WTC11 (cell line): ENCODE data around the gene INTS6L. TPM values are rescaled to one million over a fixed set of nuclear protein-coding genes. Genes with fewer than 3 reads are reported as not detected.
A peak's percentile ranks its signal among the peaks of the same experiment; 100 is the strongest.

ENCODE experiments used
- ATAC-seq: fragments of 200-7000 bp; cut with Tn5 transposase; 2 replicates; pipeline ENCODE4 v1.10.0; 2021; ENCODE audit warnings: mild to moderate bottlenecking, moderate library complexity
- CTCF ChIA-PET: fragments of 300-600 bp; sonication (Branson Sonifier 250); formaldehyde crosslinking; loops from one replicate; lab custom pipeline; 2021; ENCODE audit warnings: antibody characterized with exemption; lab: Charles Lee
- POLR2A ChIA-PET: fragments of 350-600 bp; sonication (Branson Sonifier 250); formaldehyde crosslinking; loops from one replicate; lab custom pipeline; 2021; ENCODE audit warnings: antibody characterized with exemption; lab: Charles Lee
- DNase-seq: peaks from one replicate; pipeline ENCODE4 v3.0.0; 2021; ENCODE audit warnings: low spot score
- H3K27ac Mint-ChIP-seq: 2 replicates; pipeline ENCODE4 v1.8.0; 2021; ENCODE audit warnings: mixed read lengths
- H3K27me3 Mint-ChIP-seq: 2 replicates; pipeline ENCODE4 v1.8.0; 2021; ENCODE audit warnings: low read depth, mild to moderate bottlenecking, moderate library complexity, mixed read lengths
- H3K36me3 Mint-ChIP-seq: 2 replicates; pipeline ENCODE4 v1.8.0; 2021; ENCODE audit warnings: mixed read lengths
- H3K4me1 Mint-ChIP-seq: 2 replicates; pipeline ENCODE4 v1.8.0; 2022; ENCODE audit warnings: mixed read lengths
- H3K4me3 Mint-ChIP-seq: 2 replicates; pipeline ENCODE4 v1.8.0; 2021; ENCODE audit warnings: mild to moderate bottlenecking, moderate library complexity, mixed read lengths
- H3K9me3 Mint-ChIP-seq: 2 replicates; pipeline ENCODE4 v1.8.0; 2021; ENCODE audit warnings: mixed read lengths
- ATF2 ChIP-seq: sonication (generic); formaldehyde crosslinking; IDR thresholded peaks from 2 replicates; pipeline ENCODE4 v1.8.1; 2022; ENCODE audit warnings: low read depth, missing genetic modification reagents, borderline replicate concordance
- ATF6 ChIP-seq: sonication (generic); formaldehyde crosslinking; IDR thresholded peaks from 2 replicates; pipeline ENCODE4 v1.8.1; 2023; ENCODE audit warnings: mild to moderate bottlenecking, missing genetic modification reagents
- CREB1 ChIP-seq: sonication (generic); formaldehyde crosslinking; IDR thresholded peaks from 2 replicates; pipeline ENCODE4 v1.8.0; 2023; ENCODE audit warnings: mild to moderate bottlenecking, missing genetic modification reagents
- EMX1 ChIP-seq: fragments of 250-450 bp; sonication (Bioruptor Pico); IDR thresholded peaks from 2 replicates; pipeline ENCODE4 v1.8.0; 2021; ENCODE audit warnings: mild to moderate bottlenecking
- ERG ChIP-seq: fragments of 250-450 bp; sonication (Bioruptor Pico); IDR thresholded peaks from 2 replicates; pipeline ENCODE4 v1.8.0; 2021; ENCODE audit warnings: mild to moderate bottlenecking
- ETV6 ChIP-seq: sonication (generic); formaldehyde crosslinking; IDR thresholded peaks from 2 replicates; pipeline ENCODE4 v1.8.1; 2022; ENCODE audit warnings: mild to moderate bottlenecking, missing genetic modification reagents
- MXD4 ChIP-seq: fragments of 250-450 bp; sonication (Bioruptor Pico); IDR thresholded peaks from 2 replicates; pipeline ENCODE4 v1.8.0; 2021; ENCODE audit warnings: mild to moderate bottlenecking, moderate library complexity, borderline replicate concordance
- MYBL2 ChIP-seq: sonication (generic); formaldehyde crosslinking; IDR thresholded peaks from 2 replicates; pipeline ENCODE4 v1.8.1; 2023; ENCODE audit warnings: mild to moderate bottlenecking, moderate library complexity, missing genetic modification reagents
- NFATC4 ChIP-seq: fragments of 250-450 bp; sonication (Bioruptor Pico); IDR thresholded peaks from 2 replicates; pipeline ENCODE4 v1.9.0; 2021; ENCODE audit warnings: mild to moderate bottlenecking
- NR3C1 ChIP-seq: sonication (generic); formaldehyde crosslinking; conservative IDR thresholded peaks from 2 replicates; pipeline ENCODE4 v1.8.1; 2023; ENCODE audit warnings: low read depth, mild to moderate bottlenecking, missing genetic modification reagents
- PRDM15 ChIP-seq: sonication (generic); formaldehyde crosslinking; IDR thresholded peaks from 2 replicates; pipeline ENCODE4 v1.8.0; 2022; ENCODE audit warnings: missing genetic modification reagents
- SMAD3 ChIP-seq: sonication (generic); formaldehyde crosslinking; IDR thresholded peaks from 2 replicates; pipeline ENCODE4 v1.8.0; 2022; ENCODE audit warnings: missing genetic modification reagents, mild to moderate bottlenecking, borderline replicate concordance
- SP1 ChIP-seq: sonication (generic); formaldehyde crosslinking; conservative IDR thresholded peaks from 2 replicates; pipeline ENCODE4 v1.8.1; 2022; ENCODE audit warnings: missing genetic modification reagents
- USF1 ChIP-seq: sonication (generic); formaldehyde crosslinking; IDR thresholded peaks from 2 replicates; pipeline ENCODE4 v1.8.0; 2022; ENCODE audit warnings: mild to moderate bottlenecking, missing genetic modification reagents
- ZMAT4 ChIP-seq: fragments of 250-450 bp; sonication (Bioruptor Pico); IDR thresholded peaks from 2 replicates; pipeline ENCODE4 v1.9.0; 2021; ENCODE audit warnings: mild to moderate bottlenecking
- ZNF121 ChIP-seq: sonication (generic); formaldehyde crosslinking; IDR thresholded peaks from 2 replicates; pipeline ENCODE4 v1.8.0; 2023; ENCODE audit warnings: missing genetic modification reagents
- ZNF232 ChIP-seq: sonication (generic); formaldehyde crosslinking; IDR thresholded peaks from 2 replicates; pipeline ENCODE4 v1.8.0; 2022; ENCODE audit warnings: mild to moderate bottlenecking, missing genetic modification reagents
- ZNF263 ChIP-seq: sonication (generic); formaldehyde crosslinking; IDR thresholded peaks from 2 replicates; pipeline ENCODE4 v1.8.1; 2022; ENCODE audit warnings: low read depth, mild to moderate bottlenecking, moderate library complexity, missing genetic modification reagents
- ZNF396 ChIP-seq: fragments of 250-450 bp; sonication (Bioruptor Pico); IDR thresholded peaks from 2 replicates; pipeline ENCODE4 v1.8.0; 2021; ENCODE audit warnings: mild to moderate bottlenecking, moderate library complexity, borderline replicate concordance
- ZNF416 ChIP-seq: fragments of 250-450 bp; sonication (Bioruptor Pico); IDR thresholded peaks from 2 replicates; pipeline ENCODE4 v1.9.0; 2021; ENCODE audit warnings: mild to moderate bottlenecking, inconsistent platforms
- ZNF512 ChIP-seq: sonication (generic); formaldehyde crosslinking; IDR thresholded peaks from 2 replicates; pipeline ENCODE4 v1.8.1; 2022; ENCODE audit warnings: missing genetic modification reagents, borderline replicate concordance
- total RNA-seq: library from RNA; stranded (reverse); gene quantifications from 3 replicates; pipeline ENCODE4 v1.2.3, GENCODE V29; 2021
- TF ChIP-seq, protein P1 (sequence below): sonication (generic); formaldehyde crosslinking; IDR thresholded peaks from 2 replicates; pipeline ENCODE4 v1.8.1; 2023; ENCODE audit warnings: mild to moderate bottlenecking, missing genetic modification reagents, moderate library complexity

INTS6L gene
- total RNA-seq, 1 experiment from 2014 or later, result 5.4 TPM

- TF ChIP-seq ZNF232 (CRISPR knock-in tag) (no peak), MXD4 (no peak), ERG (no peak), SP1 (no peak), ATF2 (CRISPR knock-in tag) (no peak), ZNF263 (CRISPR knock-in tag) (no peak), ZNF416 (no peak), PRDM15 (CRISPR knock-in tag) (no peak), ATF6 (CRISPR knock-in tag) (no peak), ZNF121 (CRISPR knock-in tag) (no peak), SMAD3 (CRISPR knock-in tag) (no peak), ZNF396 (CRISPR knock-in tag) (no peak), NR3C1 (CRISPR knock-in tag) (no peak), USF1 (CRISPR knock-in tag) (no peak)
- TF ChIP-seq, protein P1, sequence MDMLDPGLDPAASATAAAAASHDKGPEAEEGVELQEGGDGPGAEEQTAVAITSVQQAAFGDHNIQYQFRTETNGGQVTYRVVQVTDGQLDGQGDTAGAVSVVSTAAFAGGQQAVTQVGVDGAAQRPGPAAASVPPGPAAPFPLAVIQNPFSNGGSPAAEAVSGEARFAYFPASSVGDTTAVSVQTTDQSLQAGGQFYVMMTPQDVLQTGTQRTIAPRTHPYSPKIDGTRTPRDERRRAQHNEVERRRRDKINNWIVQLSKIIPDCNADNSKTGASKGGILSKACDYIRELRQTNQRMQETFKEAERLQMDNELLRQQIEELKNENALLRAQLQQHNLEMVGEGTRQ, result no peak
- Mint-ChIP-seq H3K9me3 (no peaks in the 10 kb centered on the region), H3K4me1 (0 out of 2 replicates have a peak, but pooled peaks cover 6% of the 10 kb centered on the region), H3K36me3 (no peaks in the 10 kb centered on the region), H3K4me3 (no peak overlapping the region), H3K27ac (no peak overlapping the region), H3K27me3 (no peaks in the 10 kb centered on the region)
- POLR2A ChIA-PET, result no interaction called here
- ATAC-seq (peak; percentile 58; the same call in 1 of the 2 replicates), DNase-seq (no peak)
- CTCF ChIA-PET, result no interaction called here
Observed at GRCh38 chrX:135585153-135585552, 64.7 kb downstream of the INTS6L start.

GRCh38 chrX:135591871-135592270, 71.4 kb downstream of the INTS6L start:
- POLR2A ChIA-PET, result no interaction called here
- no peak overlapping the region for H3K27ac Mint-ChIP-seq
- ATAC-seq, result no peak
- CTCF ChIA-PET, result no interaction called here
- H3K4me3 Mint-ChIP-seq, result no peak overlapping the region
- peaks cover 7% of the 10 kb centered on the region for H3K9me3 Mint-ChIP-seq
- peaks cover 7% of the 10 kb centered on the region for H3K27me3 Mint-ChIP-seq
- DNase-seq, result no peak
- 0 out of 2 replicates have a peak, but pooled peaks cover 2% of the 10 kb centered on the region for H3K36me3 Mint-ChIP-seq
- no peaks in the 10 kb centered on the region for H3K4me1 Mint-ChIP-seq
- TF ChIP-seq ZNF232 (CRISPR knock-in tag) (no peak), NFATC4 (CRISPR knock-in tag) (no peak), MYBL2 (CRISPR knock-in tag) (no peak), ZNF512 (CRISPR knock-in tag) (no peak), ZNF396 (CRISPR knock-in tag) (no peak), SMAD3 (CRISPR knock-in tag) (no peak), ETV6 (CRISPR knock-in tag) (no peak), ZMAT4 (CRISPR knock-in tag) (no peak), ZNF263 (CRISPR knock-in tag) (no peak), EMX1 (no peak), CREB1 (CRISPR knock-in tag) (no peak)
